SK-N-SH treated with all-trans-retinoic acid at 6 μM for 48 hours (cell line): Measurements from ENCODE around the gene CYP3A5.

Source experiments
- ARNTL ChIP-seq: fragments of 450-650 bp; formaldehyde crosslinking; IDR thresholded peaks from 2 replicates; pipeline ENCODE4 v1.5.0; 2020; ENCODE audit warnings: low read depth, mild to moderate bottlenecking, moderate library complexity, borderline replicate concordance
- BACH2 ChIP-seq: fragments of 250-450 bp; sonication (Bioruptor Pico); IDR thresholded peaks from 2 replicates; pipeline ENCODE4 v1.9.0; 2021; ENCODE audit warnings: mild to moderate bottlenecking, borderline replicate concordance
- RARB ChIP-seq: fragments of 250-450 bp; sonication (Bioruptor Pico); IDR thresholded peaks from 2 replicates; pipeline ENCODE4 v1.8.0; 2021; ENCODE audit warnings: mild to moderate bottlenecking, moderate library complexity
- TCF4 ChIP-seq: fragments of 250-450 bp; sonication (Bioruptor Pico); IDR thresholded peaks from 2 replicates; pipeline ENCODE4 v1.8.0; 2021; ENCODE audit warnings: mild to moderate bottlenecking, moderate library complexity, borderline replicate concordance
- ZC3H10 ChIP-seq: fragments of 250-450 bp; sonication (Bioruptor Pico); IDR thresholded peaks from 2 replicates; pipeline ENCODE4 v1.5.1; 2021; ENCODE audit warnings: mild to moderate bottlenecking, moderate library complexity
- ZFP3 ChIP-seq: fragments of 250-450 bp; sonication (Bioruptor Pico); IDR thresholded peaks from 2 replicates; pipeline ENCODE4 v1.5.0; 2020; ENCODE audit warnings: mild to moderate bottlenecking, moderate library complexity
- ZFP30 ChIP-seq: fragments of 450-650 bp; formaldehyde crosslinking; IDR thresholded peaks from 2 replicates; pipeline ENCODE4 v1.5.0; 2022; ENCODE audit warnings: mild to moderate bottlenecking, moderate library complexity
- ZNF565 ChIP-seq: fragments of 450-650 bp; formaldehyde crosslinking; conservative IDR thresholded peaks from 2 replicates; pipeline ENCODE4 v1.5.0; 2020; ENCODE audit warnings: low read depth, mild to moderate bottlenecking, moderate library complexity
- ZNF70 ChIP-seq: fragments of 450-650 bp; formaldehyde crosslinking; IDR thresholded peaks from 2 replicates; pipeline ENCODE4 v1.5.0; 2020; ENCODE audit warnings: mild to moderate bottlenecking, moderate library complexity
- ZNF8 ChIP-seq: fragments of 450-650 bp; formaldehyde crosslinking; IDR thresholded peaks from 2 replicates; pipeline ENCODE4 v1.5.0; 2020; ENCODE audit warnings: mild to moderate bottlenecking, moderate library complexity
- TF ChIP-seq, protein P1 (sequence below): fragments of 250-450 bp; sonication (Bioruptor Pico); IDR thresholded peaks from 2 replicates; pipeline ENCODE4 v1.5.1; 2020; ENCODE audit warnings: low read depth, mild to moderate bottlenecking, moderate library complexity
- TF ChIP-seq, protein P2 (sequence below): fragments of 250-450 bp; sonication (Bioruptor Pico); IDR thresholded peaks from 2 replicates; pipeline ENCODE4 v1.8.0; 2021; ENCODE audit warnings: low read depth, mild to moderate bottlenecking, moderate library complexity, borderline replicate concordance
- TF ChIP-seq, protein P3 (sequence below): fragments of 250-450 bp; sonication (Bioruptor Pico); IDR thresholded peaks from 2 replicates; pipeline ENCODE4 v1.5.0; 2020; ENCODE audit warnings: mild to moderate bottlenecking, moderate library complexity
- TF ChIP-seq, protein P4 (sequence below): fragments of 250-450 bp; sonication (Bioruptor Pico); IDR thresholded peaks from 2 replicates; pipeline ENCODE4 v1.8.0; 2020; ENCODE audit warnings: mild to moderate bottlenecking, moderate library complexity, borderline replicate concordance

DNA sequence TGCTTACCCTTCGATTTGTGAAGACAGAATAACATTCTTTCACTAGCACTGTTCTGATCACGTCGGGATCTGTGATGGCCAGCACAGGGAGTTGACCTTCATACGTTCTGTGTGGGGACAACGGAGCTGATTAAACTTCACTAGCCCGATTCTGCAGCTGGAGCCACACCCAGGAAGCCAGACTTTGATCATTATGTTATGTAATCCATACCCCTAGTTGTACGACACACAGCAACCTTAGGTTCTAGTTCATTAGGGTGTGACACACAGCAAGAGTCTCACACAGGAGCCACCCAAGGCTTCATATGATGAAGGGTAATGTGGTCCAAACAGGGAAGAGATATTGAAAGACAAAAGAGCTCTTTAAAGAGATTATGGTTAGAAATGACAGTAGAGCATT, 7.2 kb downstream of the CYP3A5 start:
- TF ChIP-seq ZFP3, result no peak
- TF ChIP-seq RARB (CRISPR knock-in tag), result no peak
- no peak for TF ChIP-seq ZC3H10 (CRISPR knock-in tag)
- TF ChIP-seq ZNF565 (CRISPR knock-in tag), result no peak
- no peak for TF ChIP-seq BACH2 (CRISPR knock-in tag)
- TF ChIP-seq, protein P1, sequence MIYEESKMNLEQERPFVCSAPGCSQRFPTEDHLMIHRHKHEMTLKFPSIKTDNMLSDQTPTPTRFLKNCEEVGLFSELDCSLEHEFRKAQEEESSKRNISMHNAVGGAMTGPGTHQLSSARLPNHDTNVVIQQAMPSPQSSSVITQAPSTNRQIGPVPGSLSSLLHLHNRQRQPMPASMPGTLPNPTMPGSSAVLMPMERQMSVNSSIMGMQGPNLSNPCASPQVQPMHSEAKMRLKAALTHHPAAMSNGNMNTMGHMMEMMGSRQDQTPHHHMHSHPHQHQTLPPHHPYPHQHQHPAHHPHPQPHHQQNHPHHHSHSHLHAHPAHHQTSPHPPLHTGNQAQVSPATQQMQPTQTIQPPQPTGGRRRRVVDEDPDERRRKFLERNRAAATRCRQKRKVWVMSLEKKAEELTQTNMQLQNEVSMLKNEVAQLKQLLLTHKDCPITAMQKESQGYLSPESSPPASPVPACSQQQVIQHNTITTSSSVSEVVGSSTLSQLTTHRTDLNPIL (CRISPR knock-in tag), result no peak
- TF ChIP-seq ZNF8 (CRISPR knock-in tag), result no peak
- TF ChIP-seq, protein P2, sequence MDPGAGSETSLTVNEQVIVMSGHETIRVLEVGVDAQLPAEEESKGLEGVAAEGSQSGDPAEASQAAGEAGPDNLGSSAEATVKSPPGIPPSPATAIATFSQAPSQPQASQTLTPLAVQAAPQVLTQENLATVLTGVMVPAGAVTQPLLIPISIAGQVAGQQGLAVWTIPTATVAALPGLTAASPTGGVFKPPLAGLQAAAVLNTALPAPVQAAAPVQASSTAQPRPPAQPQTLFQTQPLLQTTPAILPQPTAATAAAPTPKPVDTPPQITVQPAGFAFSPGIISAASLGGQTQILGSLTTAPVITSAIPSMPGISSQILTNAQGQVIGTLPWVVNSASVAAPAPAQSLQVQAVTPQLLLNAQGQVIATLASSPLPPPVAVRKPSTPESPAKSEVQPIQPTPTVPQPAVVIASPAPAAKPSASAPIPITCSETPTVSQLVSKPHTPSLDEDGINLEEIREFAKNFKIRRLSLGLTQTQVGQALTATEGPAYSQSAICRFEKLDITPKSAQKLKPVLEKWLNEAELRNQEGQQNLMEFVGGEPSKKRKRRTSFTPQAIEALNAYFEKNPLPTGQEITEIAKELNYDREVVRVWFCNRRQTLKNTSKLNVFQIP (CRISPR knock-in tag), result no peak
- no peak for TF ChIP-seq ARNTL (CRISPR knock-in tag)
- TF ChIP-seq, protein P3, sequence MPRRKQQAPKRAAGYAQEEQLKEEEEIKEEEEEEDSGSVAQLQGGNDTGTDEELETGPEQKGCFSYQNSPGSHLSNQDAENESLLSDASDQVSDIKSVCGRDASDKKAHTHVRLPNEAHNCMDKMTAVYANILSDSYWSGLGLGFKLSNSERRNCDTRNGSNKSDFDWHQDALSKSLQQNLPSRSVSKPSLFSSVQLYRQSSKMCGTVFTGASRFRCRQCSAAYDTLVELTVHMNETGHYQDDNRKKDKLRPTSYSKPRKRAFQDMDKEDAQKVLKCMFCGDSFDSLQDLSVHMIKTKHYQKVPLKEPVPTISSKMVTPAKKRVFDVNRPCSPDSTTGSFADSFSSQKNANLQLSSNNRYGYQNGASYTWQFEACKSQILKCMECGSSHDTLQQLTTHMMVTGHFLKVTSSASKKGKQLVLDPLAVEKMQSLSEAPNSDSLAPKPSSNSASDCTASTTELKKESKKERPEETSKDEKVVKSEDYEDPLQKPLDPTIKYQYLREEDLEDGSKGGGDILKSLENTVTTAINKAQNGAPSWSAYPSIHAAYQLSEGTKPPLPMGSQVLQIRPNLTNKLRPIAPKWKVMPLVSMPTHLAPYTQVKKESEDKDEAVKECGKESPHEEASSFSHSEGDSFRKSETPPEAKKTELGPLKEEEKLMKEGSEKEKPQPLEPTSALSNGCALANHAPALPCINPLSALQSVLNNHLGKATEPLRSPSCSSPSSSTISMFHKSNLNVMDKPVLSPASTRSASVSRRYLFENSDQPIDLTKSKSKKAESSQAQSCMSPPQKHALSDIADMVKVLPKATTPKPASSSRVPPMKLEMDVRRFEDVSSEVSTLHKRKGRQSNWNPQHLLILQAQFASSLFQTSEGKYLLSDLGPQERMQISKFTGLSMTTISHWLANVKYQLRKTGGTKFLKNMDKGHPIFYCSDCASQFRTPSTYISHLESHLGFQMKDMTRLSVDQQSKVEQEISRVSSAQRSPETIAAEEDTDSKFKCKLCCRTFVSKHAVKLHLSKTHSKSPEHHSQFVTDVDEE (CRISPR knock-in tag), result no peak
- no peak for TF ChIP-seq TCF4 (CRISPR knock-in tag)
- TF ChIP-seq ZFP30 (CRISPR knock-in tag), result no peak
- TF ChIP-seq ZNF70 (CRISPR knock-in tag), result no peak
- TF ChIP-seq, protein P4, sequence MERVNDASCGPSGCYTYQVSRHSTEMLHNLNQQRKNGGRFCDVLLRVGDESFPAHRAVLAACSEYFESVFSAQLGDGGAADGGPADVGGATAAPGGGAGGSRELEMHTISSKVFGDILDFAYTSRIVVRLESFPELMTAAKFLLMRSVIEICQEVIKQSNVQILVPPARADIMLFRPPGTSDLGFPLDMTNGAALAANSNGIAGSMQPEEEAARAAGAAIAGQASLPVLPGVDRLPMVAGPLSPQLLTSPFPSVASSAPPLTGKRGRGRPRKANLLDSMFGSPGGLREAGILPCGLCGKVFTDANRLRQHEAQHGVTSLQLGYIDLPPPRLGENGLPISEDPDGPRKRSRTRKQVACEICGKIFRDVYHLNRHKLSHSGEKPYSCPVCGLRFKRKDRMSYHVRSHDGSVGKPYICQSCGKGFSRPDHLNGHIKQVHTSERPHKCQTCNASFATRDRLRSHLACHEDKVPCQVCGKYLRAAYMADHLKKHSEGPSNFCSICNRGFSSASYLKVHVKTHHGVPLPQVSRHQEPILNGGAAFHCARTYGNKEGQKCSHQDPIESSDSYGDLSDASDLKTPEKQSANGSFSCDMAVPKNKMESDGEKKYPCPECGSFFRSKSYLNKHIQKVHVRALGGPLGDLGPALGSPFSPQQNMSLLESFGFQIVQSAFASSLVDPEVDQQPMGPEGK, result no peak
